ENCODE measurements around the gene RTF1.
"Not testable (repeated sequence)": the region's sequence is repeated elsewhere in the genome, so short reads cannot be mapped to it uniquely, and the experiment has no call there.

RTF1 gene

GRCh38 chr15:41416742-41417417 lies at the start of gene RTF1:
TSS of gene RTF1 (plus strand) at chr15:41417095. CDS start at chr15:41417116, 21 bp downstream.
- DNase-seq: peak; percentile 89

GRCh38 chr15:41367418-41367817 lies 49.5 kb upstream of the RTF1 start:
- no peak for DNase-seq

- no peak for DNase-seq
These were observed 38.9 kb upstream of the RTF1 start for GRCh38 chr15:41377978-41378377.

- not testable (repeated sequence) for DNase-seq
These were observed 32.7 kb upstream of the RTF1 start for GRCh38 chr15:41383974-41384749.

- no peak for DNase-seq
These were observed 29.2 kb upstream of the RTF1 start for GRCh38 chr15:41387646-41388045.

- DNase-seq: no peak
These were observed 24.2 kb upstream of the RTF1 start for GRCh38 chr15:41392659-41393058.

- DNase-seq: no peak
These were observed 22.0 kb upstream of the RTF1 start for GRCh38 chr15:41394924-41395323.

- no peak for DNase-seq
These were observed 20.8 kb upstream of the RTF1 start for GRCh38 chr15:41396111-41396510.

- no peak for DNase-seq
These were observed 15.0 kb upstream of the RTF1 start for GRCh38 chr15:41401904-41402267.

- DNase-seq: no peak
These were observed 9.6 kb upstream of the RTF1 start for GRCh38 chr15:41407341-41407740.

GRCh38 chr15:41408234-41408641 lies 8.7 kb upstream of the RTF1 start:
- no peak for DNase-seq

GRCh38 chr15:41411031-41411430 lies 5.9 kb upstream of the RTF1 start:
- no peak for DNase-seq

GRCh38 chr15:41411441-41411840 lies 5.5 kb upstream of the RTF1 start:
- DNase-seq: no peak

GRCh38 chr15:41416128-41416741 lies 660 bp upstream of the RTF1 start:
- no peak for DNase-seq

- DNase-seq: peak; percentile 17
These were observed 712 bp downstream of the RTF1 start for GRCh38 chr15:41417418-41418195.

- DNase-seq: no peak
These were observed 7.2 kb downstream of the RTF1 start for GRCh38 chr15:41423979-41424659.

- DNase-seq: no peak
These were observed 7.9 kb downstream of the RTF1 start for GRCh38 chr15:41424809-41425208.

GRCh38 chr15:41425907-41426306 lies 9.0 kb downstream of the RTF1 start:
- not testable (repeated sequence) for DNase-seq

GRCh38 chr15:41429003-41429890 lies 12.4 kb downstream of the RTF1 start:
- no peak for DNase-seq

- no peak for DNase-seq
These were observed 18.3 kb downstream of the RTF1 start for GRCh38 chr15:41435037-41435786.

GRCh38 chr15:41437448-41437847 lies 20.6 kb downstream of the RTF1 start:
- DNase-seq: no peak
